BLaER1 treated with 17β-estradiol and CSF1 and Interleukin-3, amounts not matched to agents 10 nM and 100 nM (cell line): ENCODE measurements around the gene ZBTB7C.
"Not testable (repeated sequence)": the region's sequence is repeated elsewhere in the genome, so short reads cannot be mapped to it uniquely, and the experiment has no call there.

Experiments used
- H3K27ac ChIP-seq, 11 experiments: shearing (Covaris generic); formaldehyde crosslinking; 2 replicates each; pipeline ENCODE4 v1.8.1; 2022
- H3K27me3 ChIP-seq, 11 experiments: shearing (Covaris generic); formaldehyde crosslinking; 2 replicates each; pipeline ENCODE4 v1.8.1; 2022
- H3K36me3 ChIP-seq, 11 experiments: shearing (Covaris generic); formaldehyde crosslinking; 2 replicates each; pipeline ENCODE4 v1.8.1; 2022
- H3K4me1 ChIP-seq, 10 experiments: shearing (Covaris generic); formaldehyde crosslinking; 2 replicates each; pipeline ENCODE4 v1.8.1; 2022
- H3K4me2 ChIP-seq, 11 experiments: shearing (Covaris generic); formaldehyde crosslinking; 2 replicates each; pipeline ENCODE4 v1.8.1; 2022
- H3K4me3 ChIP-seq, 10 experiments: shearing (Covaris generic); formaldehyde crosslinking; 2 replicates each; pipeline ENCODE4 v1.8.1; 2022
- H3K9ac ChIP-seq, 11 experiments: shearing (Covaris generic); formaldehyde crosslinking; 2 replicates each; pipeline ENCODE4 v1.8.1; 2022
- H3K9me3 ChIP-seq, 11 experiments: shearing (Covaris generic); formaldehyde crosslinking; replicated peaks in 1 of 11; 2 replicates each; pipeline ENCODE4 v1.8.1; 2022
- H4K20me1 ChIP-seq, 11 experiments: shearing (Covaris generic); formaldehyde crosslinking; 2 replicates each; pipeline ENCODE4 v1.8.1; 2022
- Cebpa-rat ChIP-seq, 11 experiments: shearing (Covaris generic); IDR thresholded peaks; 2 replicates each; pipeline ENCODE4 v1.8.1; 2022

ZBTB7C gene

GRCh38 chr18:48446582-48447225, 37.5 kb upstream of the ZBTB7C start:
- no peak for TF ChIP-seq Cebpa-rat (IDR thresholded peaks at IDR 0.05)
- Histone ChIP-seq H3K4me2 (peak overlapping the region in 3 of 11 experiments; percentile 28 to 47 (median 30); a peak in 3 of 22 replicates), H3K9ac (no peak overlapping the region), H3K9me3 (no peaks in the 10 kb centered on the region), H3K27ac (no peak overlapping the region), H3K4me1 (peaks cover 1 to 27% (median 21%) of the 10 kb centered on the region in 10 experiments; a peak in 17 of 20 replicates), H4K20me1 (no peaks in the 10 kb centered on the region), H3K36me3 (no peaks in the 10 kb centered on the region), H3K27me3 (peaks cover 0 to 12% (median 0%) of the 10 kb centered on the region in 11 experiments; a peak in 3 of 22 replicates), H3K4me3 (no peak overlapping the region)

DNA sequence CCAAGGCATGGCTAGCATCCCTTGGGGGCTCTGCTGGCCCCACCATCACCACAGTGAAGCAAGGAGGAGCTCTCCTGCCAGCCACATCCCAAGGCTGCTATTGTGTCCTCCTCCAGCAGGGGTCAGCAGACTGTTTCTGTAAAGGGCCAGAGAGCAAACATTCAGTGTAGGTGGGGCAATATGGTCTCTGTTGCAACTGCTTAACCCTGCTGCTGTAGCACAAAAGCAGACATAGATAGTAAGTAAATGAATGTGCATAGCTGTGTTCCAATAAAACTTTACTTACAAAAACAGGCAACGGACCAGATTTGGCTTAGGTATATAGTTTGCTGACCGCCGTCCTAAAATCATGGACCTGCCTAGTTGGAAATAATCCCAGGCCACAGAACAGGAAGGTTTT, 36.4 kb upstream of the ZBTB7C start:
- no peaks in the 10 kb centered on the region for H4K20me1 ChIP-seq
- TF ChIP-seq Cebpa-rat (IDR thresholded peaks at IDR 0.05): peak in 1 of 11 experiments; percentile 23; a peak in 1 of 22 replicates
- H3K4me2 ChIP-seq: no peak overlapping the region
- H3K9me3 ChIP-seq: no peaks in the 10 kb centered on the region
- peaks cover 12 to 39% (median 32%) of the 10 kb centered on the region in 10 experiments for H3K4me1 ChIP-seq
- H3K27me3 ChIP-seq: peaks cover 0 to 23% (median 0%) of the 10 kb centered on the region in 11 experiments; a peak in 4 of 22 replicates
- no peak overlapping the region for H3K4me3 ChIP-seq
- no peaks in the 10 kb centered on the region for H3K36me3 ChIP-seq
- no peak overlapping the region for H3K27ac ChIP-seq
- no peak overlapping the region for H3K9ac ChIP-seq

- H3K36me3 ChIP-seq: no peaks in the 10 kb centered on the region
- 0 out of 22 replicates have a peak overlapping the region, but pooled peaks of 2 of the 11 experiments have one; percentile 1 to 56 for H3K9ac ChIP-seq
- peak overlapping the region in 8 of 11 experiments; percentile 82 to 97 (median 91); a peak in 16 of 22 replicates for H3K4me2 ChIP-seq
- no peak for TF ChIP-seq Cebpa-rat (IDR thresholded peaks at IDR 0.05)
- peaks cover 0 to 22% (median 0%) of the 10 kb centered on the region in 11 experiments; a peak in 4 of 22 replicates for H3K27me3 ChIP-seq
- H3K9me3 ChIP-seq: no peaks in the 10 kb centered on the region
- H3K4me3 ChIP-seq: no peak overlapping the region
- H3K27ac ChIP-seq: no peak overlapping the region
- H3K4me1 ChIP-seq: peaks cover 12 to 43% (median 36%) of the 10 kb centered on the region in 10 experiments
- H4K20me1 ChIP-seq: no peaks in the 10 kb centered on the region
Observed at GRCh38 chr18:48442761-48443160, 33.6 kb upstream of the ZBTB7C start.

- Histone ChIP-seq H3K9me3 (no peaks in the 10 kb centered on the region), H3K36me3 (no peaks in the 10 kb centered on the region), H3K27me3 (peaks cover 0 to 22% (median 0%) of the 10 kb centered on the region in 11 experiments; a peak in 4 of 22 replicates), H3K4me3 (peak overlapping the region in 8 of 10 experiments; percentile 4 to 53 (median 34); a peak in 12 of 20 replicates), H3K27ac (peak overlapping the region in 5 of 11 experiments; percentile 0 to 49 (median 25); a peak in 5 of 22 replicates), H3K4me1 (peaks cover 12 to 42% (median 36%) of the 10 kb centered on the region in 10 experiments), H3K4me2 (peak overlapping the region; percentile 68 to 97 (median 89)), H3K9ac (peak overlapping the region in 8 of 11 experiments; percentile 14 to 69 (median 30); a peak in 12 of 22 replicates), H4K20me1 (no peaks in the 10 kb centered on the region)
- no peak for TF ChIP-seq Cebpa-rat (IDR thresholded peaks at IDR 0.05)
Observed at GRCh38 chr18:48441405-48441881, 32.3 kb upstream of the ZBTB7C start.

DNA sequence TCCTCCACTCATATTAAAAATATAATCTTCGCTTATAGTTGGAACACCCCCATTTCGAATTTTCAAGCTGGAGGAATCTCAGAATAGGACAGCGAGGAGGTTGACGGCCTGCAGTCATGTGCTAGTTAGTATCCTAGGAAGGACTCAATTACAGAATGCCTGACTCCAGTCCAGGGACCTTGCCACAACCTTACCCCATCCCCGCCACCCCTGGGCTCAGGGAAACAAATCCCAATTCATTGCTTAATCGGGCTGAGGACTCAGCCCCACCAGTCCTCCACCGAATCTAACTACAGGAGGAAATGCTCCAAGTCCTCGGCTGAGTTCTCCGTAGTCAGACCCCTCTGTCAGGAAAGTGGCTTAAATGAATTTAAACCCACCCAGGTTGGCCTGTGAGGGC, 31.7 kb upstream of the ZBTB7C start:
- Histone ChIP-seq H3K9ac (peak overlapping the region in 8 of 11 experiments; percentile 14 to 69 (median 30); a peak in 12 of 22 replicates), H3K27me3 (peaks cover 0 to 22% (median 0%) of the 10 kb centered on the region in 11 experiments; a peak in 4 of 22 replicates), H3K27ac (peak overlapping the region in 5 of 11 experiments; percentile 0 to 49 (median 25); a peak in 4 of 22 replicates), H3K4me3 (peak overlapping the region in 7 of 10 experiments; percentile 11 to 53 (median 38); a peak in 11 of 20 replicates), H3K4me2 (peak overlapping the region; percentile 68 to 97 (median 89)), H4K20me1 (no peaks in the 10 kb centered on the region), H3K4me1 (peaks cover 12 to 40% (median 36%) of the 10 kb centered on the region in 10 experiments), H3K36me3 (no peaks in the 10 kb centered on the region), H3K9me3 (no peaks in the 10 kb centered on the region)
- TF ChIP-seq Cebpa-rat (IDR thresholded peaks at IDR 0.05): no peak

- Histone ChIP-seq H3K27ac (no peak overlapping the region), H3K4me2 (no peak overlapping the region)
- TF ChIP-seq Cebpa-rat (IDR thresholded peaks at IDR 0.05): no peak
Observed at GRCh38 chr18:48436907-48437306, 27.7 kb upstream of the ZBTB7C start.

GRCh38 chr18:48434382-48434781, 25.2 kb upstream of the ZBTB7C start:
- not testable (repeated sequence) for H3K4me2 ChIP-seq, H4K20me1 ChIP-seq, H3K27me3 ChIP-seq, H3K27ac ChIP-seq, H3K9me3 ChIP-seq, H3K9ac ChIP-seq, H3K4me3 ChIP-seq, H3K4me1 ChIP-seq, H3K36me3 ChIP-seq

More at GRCh38 chr18:48436907-48437306, 27.7 kb upstream of the ZBTB7C start:
- Histone ChIP-seq H3K36me3 (no peaks in the 10 kb centered on the region), H3K4me1 (peaks cover 13 to 25% (median 22%) of the 10 kb centered on the region in 10 experiments), H4K20me1 (no peaks in the 10 kb centered on the region), H3K9me3 (no peaks in the 10 kb centered on the region), H3K9ac (no peak overlapping the region), H3K27me3 (peaks cover 0 to 15% (median 0%) of the 10 kb centered on the region in 11 experiments; a peak in 4 of 22 replicates), H3K4me3 (no peak overlapping the region)

DNA sequence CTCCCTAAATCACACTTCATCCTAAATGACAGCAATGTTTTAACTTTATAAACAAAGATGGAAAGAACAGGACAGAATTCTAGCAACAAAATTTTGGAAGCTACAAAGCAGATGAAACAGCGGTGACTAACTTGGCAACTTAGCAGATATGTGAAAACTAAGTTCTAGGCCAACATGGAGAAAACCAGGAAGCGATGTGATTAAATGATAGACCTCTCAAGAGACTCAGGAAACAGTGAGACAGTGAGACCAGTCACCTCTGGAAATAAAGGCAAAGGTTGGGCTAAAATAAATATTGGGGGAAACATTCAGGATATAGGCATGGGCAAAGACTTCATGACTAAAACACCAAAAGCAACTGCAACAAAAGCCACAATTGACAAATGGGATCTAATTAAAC, 24.4 kb upstream of the ZBTB7C start:
- Histone ChIP-seq H3K4me2 (no peak overlapping the region), H3K4me3 (no peak overlapping the region), H3K27me3 (no peaks in the 10 kb centered on the region), H3K27ac (no peak overlapping the region), H3K36me3 (no peaks in the 10 kb centered on the region), H3K9me3 (no peaks in the 10 kb centered on the region), H3K4me1 (peaks cover 0 to 4% (median 0%) of the 10 kb centered on the region in 10 experiments; a peak in 2 of 20 replicates), H3K9ac (no peak overlapping the region), H4K20me1 (no peaks in the 10 kb centered on the region)
- no peak for TF ChIP-seq Cebpa-rat (IDR thresholded peaks at IDR 0.05)

- Histone ChIP-seq H3K4me2 (no peak overlapping the region), H3K9me3 (no peaks in the 10 kb centered on the region), H4K20me1 (no peaks in the 10 kb centered on the region), H3K4me1 (peaks cover 0 to 4% (median 0%) of the 10 kb centered on the region in 10 experiments; a peak in 2 of 20 replicates), H3K27me3 (no peaks in the 10 kb centered on the region), H3K9ac (no peak overlapping the region), H3K27ac (no peak overlapping the region), H3K4me3 (no peak overlapping the region), H3K36me3 (no peaks in the 10 kb centered on the region)
- TF ChIP-seq Cebpa-rat (IDR thresholded peaks at IDR 0.05): no peak
Observed at GRCh38 chr18:48430150-48430549, 21.0 kb upstream of the ZBTB7C start.
